Measurements from ENCODE around the gene ARL17B.
A peak's percentile ranks its signal among the peaks of the same experiment; 100 is the strongest.
"Not testable (repeated sequence)": the region's sequence is repeated elsewhere in the genome, so short reads cannot be mapped to it uniquely, and the experiment has no call there.

The ARL17B gene

DNA sequence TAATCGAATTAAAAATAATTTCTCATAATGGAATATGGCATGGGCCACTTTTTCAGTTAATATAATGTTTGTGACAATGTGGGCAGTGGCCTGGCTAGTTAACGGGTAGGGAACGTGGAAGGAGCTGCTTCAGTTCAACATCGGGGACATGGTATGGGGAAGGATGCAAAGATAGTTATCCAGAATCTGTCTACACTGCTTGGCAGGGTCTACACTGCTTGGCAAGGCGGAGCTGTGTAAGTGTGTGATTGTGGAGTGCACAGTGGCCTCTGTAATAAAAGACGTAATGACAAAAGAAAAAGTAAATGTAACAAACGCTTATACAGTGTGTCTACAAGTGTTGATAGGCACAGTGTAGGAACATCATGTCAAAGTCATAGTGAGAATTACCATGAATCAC is 74.0 kb downstream of the ARL17B start:
- not testable (repeated sequence) for DNase-seq

DNA sequence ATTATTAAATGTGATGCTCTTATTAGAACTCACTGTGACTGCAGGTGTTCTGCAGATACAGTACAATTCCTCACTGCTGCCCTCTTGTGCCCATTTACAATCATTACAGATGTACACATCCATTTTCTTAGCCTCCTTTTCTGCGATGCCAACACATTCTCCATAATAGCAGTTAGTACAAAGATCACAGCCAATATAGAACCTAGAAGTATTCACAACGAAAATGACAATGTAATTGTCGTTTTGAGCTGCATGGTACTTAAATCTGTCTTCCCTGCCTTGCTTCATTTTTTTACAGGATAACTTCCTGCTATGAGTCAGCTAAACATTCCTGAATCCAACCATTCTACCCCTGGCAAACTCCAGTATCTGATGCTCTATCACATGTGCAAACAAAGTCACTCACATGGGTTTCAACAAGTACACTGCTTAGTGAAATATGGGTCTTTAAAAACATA is 74.8 kb downstream of the ARL17B start:
- peak; percentile 82 for DNase-seq

GRCh38 chr17:46285500-46285899 is 76.1 kb downstream of the ARL17B start:
- DNase-seq = not testable (repeated sequence)

GRCh38 chr17:46284467-46284866 is 77.1 kb downstream of the ARL17B start:
- DNase-seq = not testable (repeated sequence)

DNA sequence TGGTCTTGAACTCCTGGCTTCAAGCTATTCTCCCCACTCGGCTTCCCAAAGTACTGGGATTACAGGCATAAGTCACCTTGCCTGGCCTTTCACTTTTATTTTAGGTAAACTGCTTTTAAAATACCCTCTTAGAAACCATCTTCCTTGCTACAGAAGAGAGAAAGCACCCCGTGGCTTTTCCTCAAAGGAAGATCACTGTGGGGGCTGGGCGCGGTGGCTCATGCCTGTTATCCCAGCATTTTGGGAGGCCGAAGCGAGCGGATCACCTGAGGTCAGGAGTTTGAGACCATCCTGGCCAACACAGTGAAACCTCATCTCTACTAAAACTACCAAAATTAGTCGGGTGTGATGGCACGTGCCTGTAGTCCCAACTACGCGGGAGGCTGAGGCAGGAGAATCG is 78.9 kb downstream of the ARL17B start:
- not testable (repeated sequence) for DNase-seq

DNA sequence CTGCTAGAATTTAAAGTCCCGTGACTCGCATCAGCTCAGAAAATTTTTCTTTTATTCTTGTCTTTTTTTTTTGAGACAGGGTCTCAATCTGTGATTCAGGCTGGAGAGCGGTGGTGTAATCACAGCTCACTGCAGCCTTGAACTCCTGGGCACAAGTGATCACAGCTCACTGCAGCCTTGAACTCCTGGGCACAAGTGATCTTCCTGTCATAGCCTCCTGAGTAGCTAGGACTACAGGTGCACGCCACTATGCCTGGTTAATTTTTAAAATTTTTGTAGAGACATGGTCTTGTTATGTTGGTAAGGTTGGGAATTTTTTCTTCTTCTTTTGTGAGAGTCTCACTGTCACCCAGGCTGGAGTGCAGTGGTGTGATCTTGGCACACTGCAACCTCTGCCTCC is 80.2 kb downstream of the ARL17B start:
- not testable (repeated sequence) for DNase-seq

GRCh38 chr17:46276728-46277479 is 84.7 kb downstream of the ARL17B start:
- not testable (repeated sequence) for DNase-seq

GRCh38 chr17:46274238-46274637 is 87.3 kb downstream of the ARL17B start:
- no peak for DNase-seq

DNA sequence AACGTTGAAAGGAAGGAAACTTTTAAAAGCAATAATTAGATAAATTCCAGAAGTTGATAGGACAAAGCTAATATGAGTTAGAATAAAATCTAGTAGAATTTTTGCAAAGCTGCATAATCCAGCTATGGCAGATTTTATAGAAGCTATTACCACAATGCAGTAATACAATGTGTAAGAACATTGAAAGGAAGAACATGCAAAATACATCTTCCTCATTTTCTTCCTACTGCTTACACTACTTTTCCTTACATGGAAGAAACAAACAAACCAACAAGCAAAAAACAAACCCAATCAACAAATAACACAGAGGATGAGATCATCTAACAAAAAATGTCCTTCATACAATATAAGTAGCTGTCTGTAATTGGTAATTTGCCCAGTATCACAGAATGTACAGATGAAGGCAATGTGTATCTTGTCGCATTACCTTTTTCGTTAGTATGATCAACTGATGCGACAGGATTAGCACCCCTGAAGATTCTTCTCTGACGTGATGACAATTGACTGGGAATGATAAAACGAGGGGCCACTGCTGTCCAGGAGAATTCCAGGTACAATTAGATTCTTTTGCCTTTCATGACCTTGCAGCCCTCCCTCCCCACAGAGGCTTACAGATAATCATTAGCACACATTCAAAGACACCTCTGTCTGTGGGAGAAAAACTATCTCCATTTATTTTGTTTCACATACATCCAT is 87.9 kb downstream of the ARL17B start:
- DNase-seq = no peak

GRCh38 chr17:46270032-46270431 is 91.5 kb downstream of the ARL17B start:
- no peak for DNase-seq

GRCh38 chr17:46266656-46267544 is 94.7 kb downstream of the ARL17B start:
- peak; percentile 92 for DNase-seq

DNA sequence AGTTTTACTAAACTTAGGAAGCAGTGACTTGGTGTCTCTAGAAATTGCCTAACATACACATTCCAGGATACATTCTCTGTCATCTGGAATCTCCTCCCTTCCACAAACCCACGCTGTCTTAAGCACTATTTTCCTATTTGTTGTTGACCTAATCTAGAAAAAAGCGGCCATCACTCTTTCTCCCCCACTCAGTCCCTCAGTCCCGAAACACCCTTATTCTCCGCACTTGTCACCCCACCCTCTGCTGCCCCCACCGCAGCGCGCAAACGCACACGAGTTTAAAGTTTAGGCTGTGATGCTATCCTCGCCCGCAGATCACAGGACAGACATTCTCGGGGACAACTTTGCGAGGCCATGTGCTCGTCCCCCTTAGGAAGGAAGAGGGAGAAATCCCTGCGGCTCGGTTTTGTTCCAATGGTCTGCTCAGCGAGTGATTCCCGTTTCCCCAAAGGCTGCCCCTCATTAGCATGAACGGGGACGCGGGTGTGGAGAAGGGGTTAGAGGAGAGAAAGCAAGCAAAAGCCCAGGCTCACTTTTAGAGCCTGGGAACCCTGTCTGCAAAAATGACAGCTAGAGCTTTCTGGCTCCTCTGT is 95.4 kb downstream of the ARL17B start:
- not testable (repeated sequence) for DNase-seq

DNA sequence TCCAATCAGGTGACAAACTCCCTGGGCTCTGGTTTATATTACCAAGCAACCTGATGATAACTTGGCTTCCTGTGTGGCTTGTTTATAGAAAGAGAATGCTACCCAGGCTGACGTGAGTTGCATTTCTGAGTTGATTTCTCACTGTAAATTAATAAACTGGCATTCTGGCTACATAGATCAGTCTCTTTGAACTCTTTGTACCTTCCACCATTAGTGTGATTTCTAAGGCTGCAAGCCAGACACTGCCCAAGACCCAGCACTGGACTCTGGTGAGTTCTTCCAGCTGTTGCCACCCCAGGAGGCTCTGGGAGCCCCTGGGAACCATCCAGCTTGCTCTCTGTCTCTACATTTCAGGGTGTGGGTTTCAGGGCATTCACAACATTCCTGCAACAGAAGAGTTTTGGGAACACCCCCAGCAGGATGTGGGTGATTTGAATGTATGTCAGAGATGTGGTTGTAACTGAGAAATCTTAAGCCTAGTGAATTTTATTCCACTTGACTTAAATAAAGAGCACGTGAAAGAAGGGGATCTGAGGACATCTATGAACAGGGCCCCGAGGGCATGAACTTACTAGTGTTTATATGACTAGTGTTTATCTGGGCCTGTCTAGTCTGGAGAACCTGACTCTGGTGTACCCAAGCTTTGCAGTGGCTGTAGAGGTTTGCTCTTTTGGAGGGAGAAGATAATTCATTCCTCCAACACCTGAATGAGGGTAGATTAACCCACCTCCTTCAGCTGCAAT is 96.9 kb downstream of the ARL17B start:
- DNase-seq = no peak

DNA sequence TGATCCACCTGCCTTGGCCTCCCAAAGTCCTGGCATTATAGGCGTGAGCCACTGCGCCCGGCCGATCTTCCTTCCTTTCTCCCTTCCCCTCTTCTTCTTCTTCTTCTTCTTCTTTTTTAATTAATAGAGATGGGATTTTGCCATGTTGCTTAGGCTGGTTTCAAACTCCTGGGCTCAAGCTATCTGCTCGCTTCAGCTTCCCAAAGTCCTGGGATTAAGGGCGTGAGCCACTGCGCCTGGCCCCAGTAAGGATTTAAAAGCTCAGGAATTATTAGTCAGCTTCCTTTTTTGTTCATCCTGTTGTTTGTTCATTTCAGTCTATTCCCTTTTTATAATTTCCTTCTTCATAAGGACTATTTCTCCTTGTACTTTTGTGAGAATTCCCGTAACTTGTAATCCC is 99.3 kb downstream of the ARL17B start:
- no peak for DNase-seq

DNA sequence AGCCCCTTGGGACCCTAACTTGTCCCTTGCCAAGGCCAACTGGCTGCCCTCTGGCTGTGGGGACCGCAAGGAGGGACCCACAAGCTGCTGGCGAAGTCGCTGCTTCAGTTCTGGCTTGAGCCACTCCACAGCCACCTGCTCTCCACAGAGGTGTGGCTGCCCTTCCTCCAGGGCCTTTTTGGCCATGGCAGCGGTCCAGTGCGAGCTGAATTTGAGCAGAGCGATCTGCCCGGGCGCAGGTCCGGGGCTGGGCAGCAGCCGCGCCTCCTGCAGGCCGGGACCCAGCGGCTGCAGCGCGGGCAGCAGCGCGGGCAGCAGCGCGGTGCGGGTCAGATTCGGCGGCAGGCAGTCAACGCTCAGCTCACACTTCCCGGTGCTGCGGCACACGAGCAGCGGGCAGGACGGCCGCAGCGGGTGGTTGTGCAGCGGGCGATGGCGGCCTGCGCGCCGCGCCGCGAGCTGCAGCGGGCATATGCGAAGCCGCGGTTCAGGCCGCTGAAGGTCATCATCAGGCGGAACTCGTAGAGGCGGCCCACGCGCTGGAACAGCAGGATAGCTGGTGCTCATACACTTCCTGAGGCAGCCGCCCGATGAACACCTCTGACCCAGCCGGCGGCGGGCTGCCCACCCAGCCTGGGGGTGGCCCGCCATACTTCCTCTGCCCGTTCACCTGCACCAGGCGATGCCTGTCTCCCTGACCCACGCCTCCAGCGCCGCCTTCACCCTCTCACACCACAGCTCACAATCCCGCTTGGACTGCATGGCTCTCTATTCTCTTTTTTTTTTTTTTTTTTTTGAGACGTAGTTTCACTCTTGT is 101.5 kb downstream of the ARL17B start:
- DNase-seq = peak; percentile 42

GRCh38 chr17:46256369-46256768 is 105.2 kb downstream of the ARL17B start:
- not testable (repeated sequence) for DNase-seq

- not testable (repeated sequence) for DNase-seq
Measured at GRCh38 chr17:46254215-46254614, 107.4 kb downstream of the ARL17B start.

GRCh38 chr17:46253722-46254121 is 107.8 kb downstream of the ARL17B start:
- peak; percentile 65 for DNase-seq

GRCh38 chr17:46252804-46253203 is 108.8 kb downstream of the ARL17B start:
- not testable (repeated sequence) for DNase-seq

DNA sequence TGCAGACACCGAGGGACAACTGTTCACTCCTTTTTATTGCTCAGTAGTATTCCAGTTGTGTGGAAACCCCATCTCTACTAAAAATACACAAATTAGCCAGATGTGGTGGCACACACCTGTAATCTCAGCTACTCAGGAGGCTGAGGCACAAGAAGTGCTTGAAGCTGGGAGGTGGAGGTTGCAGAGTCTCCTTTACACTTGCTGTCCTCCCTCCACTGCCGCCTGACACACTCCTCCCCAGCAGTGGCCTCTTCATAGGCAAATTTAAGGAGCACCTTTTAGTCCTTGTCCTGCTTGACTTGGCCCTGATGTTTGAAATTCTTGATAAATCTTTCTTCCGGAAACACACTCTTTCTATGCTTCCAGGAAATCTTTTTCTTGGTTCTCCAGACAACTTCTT is 112.4 kb downstream of the ARL17B start:
- DNase-seq = not testable (repeated sequence)
